ENCODE results near the gene ATP8A2.

Gene ATP8A2

GRCh38 chr13:26022538-26023292, 650.9 kb downstream of the ATP8A2 start:
- DNase-seq = peak; percentile 94

DNA sequence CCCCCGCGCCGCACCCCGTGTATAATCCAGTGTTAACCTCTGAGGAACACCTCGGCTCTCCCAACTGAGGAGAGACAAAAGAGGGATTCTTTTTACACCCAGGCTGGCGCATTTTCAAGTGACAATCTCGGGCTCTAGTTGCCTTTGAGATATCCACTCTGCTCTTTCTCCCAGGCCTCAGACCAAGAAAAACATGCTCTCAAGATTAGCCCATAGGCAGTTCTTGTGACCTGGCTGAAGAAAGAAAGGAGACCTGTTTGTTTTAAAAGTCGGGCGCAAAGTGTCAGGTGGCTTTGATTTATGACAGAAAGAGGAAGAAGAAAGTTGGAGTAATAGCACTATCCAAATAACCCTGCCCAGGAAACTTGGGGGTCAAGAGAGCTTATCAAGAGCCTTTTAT, 652.8 kb downstream of the ATP8A2 start:
- peak; percentile 19 for DNase-seq

- peak; percentile 74 for DNase-seq
Measured at GRCh38 chr13:26025196-26025595, 653.4 kb downstream of the ATP8A2 start.

DNA sequence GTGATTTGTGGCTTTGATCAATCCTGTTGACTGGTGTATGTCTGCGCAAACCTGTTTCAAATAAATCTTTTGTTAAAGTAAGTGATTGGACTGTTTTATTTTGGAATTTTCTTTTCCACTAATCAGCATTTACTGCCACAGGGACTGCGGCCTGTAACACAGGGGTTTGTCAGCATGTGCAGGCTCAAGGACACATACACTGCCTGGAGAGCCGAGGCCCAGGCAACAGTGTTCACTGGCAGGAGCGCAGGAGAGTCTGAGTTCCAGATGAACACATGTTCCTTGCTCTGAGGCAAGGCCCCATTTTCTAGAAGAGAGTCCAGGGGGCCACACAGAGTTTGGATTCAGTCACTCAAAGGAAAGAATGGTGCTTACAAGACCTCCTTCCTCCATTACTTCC, 654.0 kb downstream of the ATP8A2 start:
- peak; percentile 43 for DNase-seq

DNA sequence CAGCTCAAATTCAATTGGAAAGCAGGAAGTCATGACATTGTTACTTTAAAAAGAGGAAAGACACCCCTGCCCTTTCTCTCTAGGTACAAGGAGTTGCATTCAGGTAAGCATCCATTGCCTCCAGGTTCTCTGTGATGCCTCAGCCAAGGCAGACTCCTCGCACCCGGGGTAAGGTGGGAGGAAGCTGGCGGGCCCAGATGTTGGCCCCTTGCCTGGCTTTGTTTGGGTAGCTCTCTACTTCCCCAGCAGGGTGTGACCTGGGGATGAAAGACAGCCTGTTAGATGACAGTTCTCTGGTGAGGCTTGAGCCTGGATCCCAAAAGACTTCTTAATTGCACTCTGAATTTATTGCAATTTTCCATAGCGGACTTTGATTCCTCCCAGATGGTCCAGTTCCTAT, 654.4 kb downstream of the ATP8A2 start:
- DNase-seq = peak; percentile 13

DNA sequence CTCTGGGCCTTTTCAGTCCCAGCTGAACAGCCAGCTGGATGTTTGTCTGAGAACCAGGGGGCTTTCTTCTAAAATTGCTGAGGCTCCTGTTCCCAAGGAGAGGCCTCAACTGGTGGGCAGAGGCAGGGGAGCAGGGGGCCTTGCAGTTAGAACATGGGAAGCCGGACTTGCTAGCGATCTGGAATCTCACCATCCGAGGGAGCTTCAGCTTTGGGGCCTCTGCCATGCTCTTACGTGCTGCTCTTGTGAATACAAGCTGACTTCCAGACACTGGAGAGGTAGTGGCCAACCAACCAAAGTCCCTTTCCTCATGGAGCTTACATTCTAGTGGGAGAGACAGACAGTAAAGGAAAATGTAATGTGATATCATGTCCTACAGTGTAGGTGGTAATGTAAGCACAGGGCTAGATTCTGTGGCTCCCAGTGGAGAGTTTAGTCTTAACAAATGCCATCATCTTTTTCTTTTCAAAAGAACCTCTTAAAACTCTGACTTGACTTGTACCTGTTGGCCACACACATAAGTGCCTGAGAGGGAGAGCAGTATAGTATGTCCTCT, 657.9 kb downstream of the ATP8A2 start:
- DNase-seq = no peak

- DNase-seq = no peak
Measured at GRCh38 chr13:26030331-26030730, 658.6 kb downstream of the ATP8A2 start.

- DNase-seq = no peak
Measured at GRCh38 chr13:26034018-26034417, 662.2 kb downstream of the ATP8A2 start.

GRCh38 chr13:26036383-26036782, 664.6 kb downstream of the ATP8A2 start:
- DNase-seq = no peak

- DNase-seq = peak; percentile 70
Measured at GRCh38 chr13:26037302-26037701, 665.5 kb downstream of the ATP8A2 start.

DNA sequence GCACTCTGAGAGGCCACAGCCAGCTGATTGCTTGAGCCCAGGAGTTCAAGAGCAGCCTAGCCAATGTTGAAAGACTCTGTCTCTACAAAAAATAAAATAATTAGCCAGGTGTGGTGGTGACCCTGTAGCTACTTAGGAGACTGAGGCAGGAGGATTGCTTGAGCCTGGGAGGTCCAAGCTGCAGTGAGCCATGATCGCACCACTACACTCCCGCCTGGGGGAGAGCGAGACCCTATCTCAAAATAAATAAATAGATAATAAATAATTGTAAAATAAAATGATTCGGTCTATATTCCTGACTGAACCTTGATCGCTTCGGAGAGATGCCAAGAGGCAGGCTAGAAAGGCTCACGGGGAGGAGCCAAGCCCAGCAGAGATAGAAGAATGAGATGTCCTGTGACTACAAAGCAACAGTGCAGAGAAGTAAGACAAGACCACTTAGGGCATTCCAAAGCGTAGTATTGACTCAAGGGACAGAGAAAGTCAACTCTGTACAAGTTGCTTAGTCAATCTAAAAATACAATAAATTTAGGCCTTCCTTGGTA, 667.2 kb downstream of the ATP8A2 start:
- no peak for DNase-seq

GRCh38 chr13:26041444-26041843, 669.7 kb downstream of the ATP8A2 start:
- no peak for DNase-seq

DNA sequence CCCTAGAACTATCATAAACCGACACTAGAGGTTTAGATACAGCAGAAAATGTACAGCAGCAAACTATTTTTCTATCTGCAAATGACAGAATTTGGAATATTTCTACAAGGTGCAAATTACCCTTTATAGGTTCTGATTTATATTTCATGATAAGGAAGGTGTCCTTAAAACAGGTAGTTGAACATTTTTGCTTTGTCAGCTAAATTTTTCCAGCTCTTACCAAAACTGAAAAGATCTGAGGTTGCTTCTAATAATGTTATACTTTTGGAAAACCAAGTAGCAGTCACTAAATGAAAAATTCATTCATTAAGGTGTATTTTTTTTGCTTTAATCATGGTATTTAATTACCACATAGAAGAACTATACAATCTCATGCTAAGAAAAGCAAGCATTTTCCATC, 671.0 kb downstream of the ATP8A2 start:
- no peak for DNase-seq

DNA sequence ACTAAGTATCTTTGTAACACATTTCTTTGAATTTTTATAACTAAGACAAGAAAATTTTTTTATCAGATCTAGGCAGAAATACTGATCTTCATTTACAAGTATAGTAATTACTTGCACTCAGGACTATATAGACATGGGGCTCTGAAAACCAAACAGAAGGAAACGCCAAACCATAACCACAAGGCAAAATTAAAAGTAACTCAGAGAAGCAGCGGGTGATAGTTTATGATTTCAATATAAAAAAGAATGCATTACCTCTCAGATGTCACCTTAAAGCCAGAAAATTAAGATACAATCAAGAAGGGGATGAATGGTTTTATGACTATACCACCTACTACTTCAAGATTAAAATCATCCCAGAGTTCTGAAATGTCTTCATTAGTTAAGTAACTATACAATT, 673.4 kb downstream of the ATP8A2 start:
- DNase-seq = no peak

DNA sequence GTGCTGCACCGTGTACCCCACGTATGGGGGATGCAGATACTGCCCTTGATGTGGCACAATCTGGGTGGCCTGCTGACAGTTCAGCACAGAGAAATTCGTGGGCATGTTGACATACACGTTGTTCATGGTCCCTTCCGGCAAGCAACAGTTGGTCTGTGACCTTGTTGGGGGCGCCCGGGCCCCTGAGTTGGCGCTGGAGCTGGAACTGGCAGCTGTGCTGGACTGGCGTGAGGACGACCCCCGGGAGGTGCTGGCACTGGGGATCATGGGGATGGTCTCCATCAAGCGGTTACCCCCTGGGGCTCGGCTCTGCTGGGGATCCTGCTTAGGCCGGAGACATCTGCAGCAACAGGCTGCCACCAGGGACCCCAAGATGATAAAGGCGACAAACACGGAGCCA, 674.9 kb downstream of the ATP8A2 start:
- DNase-seq = no peak

DNA sequence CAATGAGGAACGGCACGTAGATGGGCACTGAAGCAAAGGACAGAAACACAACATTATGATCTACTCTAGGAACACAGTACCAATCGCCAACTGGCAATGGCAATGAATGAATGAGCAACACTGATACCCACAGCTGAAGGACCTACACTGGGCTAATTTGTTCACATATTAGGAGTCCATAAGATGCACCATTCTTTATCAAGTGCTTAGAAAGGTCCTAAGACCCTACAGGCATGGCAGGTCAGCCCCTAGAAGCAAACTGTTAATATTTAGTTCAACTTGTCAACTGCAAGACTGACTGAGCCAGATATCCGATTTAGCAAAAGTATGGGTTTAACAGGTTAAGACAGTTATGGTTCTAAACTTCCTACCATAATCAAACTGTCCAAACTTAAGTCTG, 675.3 kb downstream of the ATP8A2 start:
- DNase-seq = no peak

GRCh38 chr13:26048741-26049140, 677.0 kb downstream of the ATP8A2 start:
- peak; percentile 74 for DNase-seq

GRCh38 chr13:26050568-26051230, 678.9 kb downstream of the ATP8A2 start:
- DNase-seq = peak; percentile 86

DNA sequence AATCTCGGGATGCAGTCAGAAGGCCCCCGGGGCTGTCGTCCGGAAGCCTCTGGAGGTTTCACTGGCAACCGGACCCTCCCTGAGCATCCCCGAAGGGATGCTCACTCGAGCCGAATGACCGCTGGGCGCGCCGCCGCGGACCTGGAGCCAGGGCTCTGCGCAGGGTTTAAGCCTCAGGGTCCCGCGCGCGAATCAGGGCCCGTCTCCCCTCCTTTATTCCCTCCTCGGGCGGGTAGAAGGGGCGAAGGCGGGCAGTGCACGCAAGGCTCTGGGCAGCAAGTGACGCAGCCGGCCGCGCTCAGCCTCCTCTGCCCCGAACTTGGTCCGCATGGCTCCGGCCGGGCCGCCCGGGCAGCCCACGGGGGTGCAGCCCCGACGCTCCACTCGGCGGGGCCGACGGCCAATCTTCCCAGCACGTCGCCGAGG, 679.5 kb downstream of the ATP8A2 start:
- peak; percentile 84 for DNase-seq

DNA sequence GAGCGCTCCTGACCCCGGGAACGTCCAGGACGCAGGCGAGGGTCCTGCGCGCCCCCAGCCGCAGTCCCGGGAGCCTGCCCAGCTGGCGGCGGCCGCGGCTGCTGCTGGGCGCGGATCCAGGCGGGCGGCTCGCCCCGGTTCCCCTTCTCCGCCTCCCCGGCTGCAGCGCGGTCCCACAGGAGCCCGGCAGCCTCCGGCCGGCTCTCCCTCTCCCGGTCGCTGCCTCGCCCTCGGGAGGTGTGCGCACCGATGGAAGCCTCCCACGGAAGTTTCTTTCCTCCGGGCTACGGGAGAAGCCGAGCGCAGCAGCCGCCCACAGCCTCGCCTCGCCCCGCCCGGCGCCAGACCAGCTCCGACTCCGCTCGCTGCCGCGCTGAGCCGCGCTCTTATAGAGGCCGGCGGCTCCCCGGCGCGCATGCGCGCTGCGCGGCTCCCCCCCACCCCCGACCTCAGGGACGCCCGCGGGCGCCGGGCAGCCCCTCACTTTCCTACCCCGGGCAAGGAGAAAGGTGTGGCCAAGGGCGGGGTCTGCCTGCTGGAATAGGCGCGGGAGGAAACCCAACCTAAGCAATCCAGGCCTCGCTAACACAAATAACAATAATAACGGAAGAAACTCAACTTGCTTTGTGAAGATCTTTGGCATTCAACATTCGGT, 680.0 kb downstream of the ATP8A2 start, which contains the start of gene SHISA2:
Gene SHISA2 (minus strand): TSS at position 360 of the 655 bp plus-strand sequence. CDS start 1,041 bp downstream, outside the sequence.
- DNase-seq = peak; percentile 92

GRCh38 chr13:26052337-26052736, 680.6 kb downstream of the ATP8A2 start:
- no peak for DNase-seq

DNA sequence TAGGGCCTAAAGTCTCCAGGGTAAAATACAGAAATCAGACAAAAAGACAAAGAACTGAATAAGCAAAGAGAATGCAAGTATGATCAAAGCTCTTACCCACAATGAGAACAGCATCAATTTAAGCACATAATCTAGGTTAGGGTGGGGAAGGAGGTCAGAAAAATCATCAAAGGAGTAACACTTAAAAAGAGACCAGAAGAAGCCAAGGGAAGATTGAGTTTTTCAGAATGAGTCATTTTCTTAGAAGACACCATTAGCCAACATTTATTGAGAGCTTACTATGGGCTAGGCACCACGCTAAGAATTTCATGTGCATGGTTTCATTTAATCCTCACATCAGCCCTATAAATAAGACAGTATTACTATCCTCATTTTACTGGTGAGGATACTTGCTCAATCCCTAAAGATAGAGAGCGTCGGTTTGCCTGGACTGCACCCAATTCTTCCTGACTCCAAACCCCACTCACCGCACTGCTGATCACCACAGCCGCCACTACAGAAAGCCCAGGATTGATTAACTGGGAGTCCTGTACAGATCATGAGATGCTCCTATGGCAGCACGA, 681.7 kb downstream of the ATP8A2 start:
- no peak for DNase-seq

- DNase-seq = no peak
Measured at GRCh38 chr13:26054896-26055295, 683.1 kb downstream of the ATP8A2 start.

Data from eye (tissue), 1 donor.